Lower leg skin (tissue), 3 donors: ENCODE data around the gene CLASP1.

Experiments
- POLR2A ChIP-seq, 2 donors: fragments of 450-650 bp; IDR thresholded peaks; one replicate each; pipeline ENCODE4 v1.6.1; 2016 to 2017; ENCODE audit warnings: antibody characterized with exemption in 2 of 2, mild to moderate bottlenecking in 1 of 2, moderate library complexity in 1 of 2
- TF ChIP-seq, protein P1 (sequence below), 3 donors: fragments of 450-650 bp; IDR thresholded peaks; one replicate each; pipeline ENCODE4 v1.5.1; 2016; ENCODE audit warnings: antibody characterized with exemption in 3 of 3, mild to moderate bottlenecking in 3 of 3, moderate library complexity in 2 of 3

DNA sequence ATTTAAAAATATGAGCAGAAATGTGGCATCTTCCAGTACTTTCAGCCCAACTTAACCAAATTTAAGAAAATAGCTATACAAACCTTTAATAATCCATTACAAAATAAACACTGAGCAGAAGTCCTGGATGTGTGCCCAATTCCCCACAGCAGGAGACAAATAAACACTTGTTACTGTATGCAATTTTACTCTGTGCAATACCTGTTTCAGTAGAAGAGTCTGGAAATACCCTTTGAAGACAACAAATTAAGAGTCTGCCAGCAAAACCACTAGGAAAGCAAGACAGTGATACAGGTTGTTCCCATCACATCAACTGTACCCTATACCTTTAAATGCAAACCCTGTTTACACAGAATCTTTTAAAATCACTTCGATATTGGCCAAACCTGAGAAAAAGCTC lies 160.0 kb downstream of the CLASP1 start:
- TF ChIP-seq, protein P1, sequence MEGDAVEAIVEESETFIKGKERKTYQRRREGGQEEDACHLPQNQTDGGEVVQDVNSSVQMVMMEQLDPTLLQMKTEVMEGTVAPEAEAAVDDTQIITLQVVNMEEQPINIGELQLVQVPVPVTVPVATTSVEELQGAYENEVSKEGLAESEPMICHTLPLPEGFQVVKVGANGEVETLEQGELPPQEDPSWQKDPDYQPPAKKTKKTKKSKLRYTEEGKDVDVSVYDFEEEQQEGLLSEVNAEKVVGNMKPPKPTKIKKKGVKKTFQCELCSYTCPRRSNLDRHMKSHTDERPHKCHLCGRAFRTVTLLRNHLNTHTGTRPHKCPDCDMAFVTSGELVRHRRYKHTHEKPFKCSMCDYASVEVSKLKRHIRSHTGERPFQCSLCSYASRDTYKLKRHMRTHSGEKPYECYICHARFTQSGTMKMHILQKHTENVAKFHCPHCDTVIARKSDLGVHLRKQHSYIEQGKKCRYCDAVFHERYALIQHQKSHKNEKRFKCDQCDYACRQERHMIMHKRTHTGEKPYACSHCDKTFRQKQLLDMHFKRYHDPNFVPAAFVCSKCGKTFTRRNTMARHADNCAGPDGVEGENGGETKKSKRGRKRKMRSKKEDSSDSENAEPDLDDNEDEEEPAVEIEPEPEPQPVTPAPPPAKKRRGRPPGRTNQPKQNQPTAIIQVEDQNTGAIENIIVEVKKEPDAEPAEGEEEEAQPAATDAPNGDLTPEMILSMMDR (IDR thresholded peaks at IDR 0.05), result no peak
- TF ChIP-seq POLR2A (IDR thresholded peaks at IDR 0.05), result no peak
